GM12878 (cell line): ENCODE data around the gene ATP1A3. TPM values are rescaled to one million over a fixed set of nuclear protein-coding genes. Genes with fewer than 3 reads are reported as not detected.

ENCODE experiments used
- E2F4 ChIP-seq: IDR thresholded peaks from 2 replicates; pipeline ENCODE4 v1.6.1; 2012; ENCODE audit warnings: low read depth, low read length, improper control_type of control experiment
- ELK1 ChIP-seq: IDR thresholded peaks from 2 replicates; pipeline ENCODE4 v1.6.1; 2012; ENCODE audit warnings: low read depth, low read length, improper control_type of control experiment
- HDGF ChIP-seq: fragments of 450-650 bp; IDR thresholded peaks from 2 replicates; pipeline ENCODE4 v1.6.1; 2016; ENCODE audit warnings: antibody characterized with exemption
- LARP7 ChIP-seq: fragments of 450-650 bp; IDR thresholded peaks from 2 replicates; pipeline ENCODE4 v1.6.1; 2017; ENCODE audit warnings: mild to moderate bottlenecking
- MXI1 ChIP-seq: fragments of 150-350 bp; IDR thresholded peaks from 2 replicates; pipeline ENCODE4 v1.6.1; 2011; ENCODE audit warnings: low read depth, mild to moderate bottlenecking, inconsistent platforms, low read length, improper control_type of control experiment
- NFIC ChIP-seq: IDR thresholded peaks from 2 replicates; pipeline ENCODE4 v1.6.1; 2012; ENCODE audit warnings: low read depth, mild to moderate bottlenecking, inconsistent platforms, low read length, moderate library complexity
- POLR2A ChIP-seq: IDR thresholded peaks from 2 replicates; pipeline ENCODE4 v1.6.1; 2011; ENCODE audit warnings: low read depth, mild to moderate bottlenecking, low read length
- SMAD5 ChIP-seq: IDR thresholded peaks from 2 replicates; pipeline ENCODE4 v1.6.1; 2016; ENCODE audit warnings: antibody characterized with exemption, low read depth
- SMARCA5 ChIP-seq: fragments of 450-650 bp; IDR thresholded peaks from 2 replicates; pipeline ENCODE4 v1.6.1; 2017; ENCODE audit warnings: mild to moderate bottlenecking
- TARDBP ChIP-seq: IDR thresholded peaks from 2 replicates; pipeline ENCODE4 v1.6.1; 2016; ENCODE audit warnings: borderline replicate concordance
- TCF3 ChIP-seq: IDR thresholded peaks from 2 replicates; pipeline ENCODE4 v1.6.1; 2012; ENCODE audit warnings: low read depth, mild to moderate bottlenecking, low read length, borderline replicate concordance; ENCODE audit not compliant: insufficient read depth
- ZNF24 ChIP-seq: fragments of 450-650 bp; IDR thresholded peaks from 2 replicates; pipeline ENCODE4 v1.6.1; 2017; ENCODE audit warnings: antibody characterized with exemption, mild to moderate bottlenecking
- polyA plus RNA-seq, 11 experiments: library from polyadenylated mRNA; depleted of rRNA in 4 of 11; unstranded in 6 of 11; stranded (reverse) in 5 of 11; fragments of >200 nt; fragmentation: Nextera tagmentation in 4 of 11; fragmentation: Illumina TruSeq in 1 of 11; extraction: Ambion mirVana in 4 of 11; extraction: Trizol in 1 of 11; gene quantifications; 1 replicate in 1 of 11; 2 replicates in 10 of 11; pipeline versions ENCODE4 v1.2.1 to v1.2.3, GENCODE V29; 2011 to 2016; ENCODE audit warnings: inconsistent platforms in 2 of 11, missing spikeins in 2 of 11, low read depth in 1 of 11
- total RNA-seq, 4 experiments: library from RNA; depleted of rRNA in 3 of 4; stranded (reverse); fragments of >200 nt in 3 of 4; fragmentation: Illumina TruSeq in 1 of 4; extraction: Trizol in 1 of 4; gene quantifications; 2 replicates each; pipeline versions ENCODE4 v1.2.1 to v1.2.3, GENCODE V29; 2013 to 2021
- TF ChIP-seq, protein P1 (sequence below): IDR thresholded peaks from 2 replicates; pipeline ENCODE4 v1.6.1; 2011; ENCODE audit warnings: mild to moderate bottlenecking, low read depth, low read length, moderate library complexity; ENCODE audit not compliant: insufficient replicate concordance
- TF ChIP-seq, protein P2 (sequence below): IDR thresholded peaks from 2 replicates; pipeline ENCODE4 v1.6.1; 2012; ENCODE audit warnings: low read depth, low read length, improper control_type of control experiment
- TF ChIP-seq, protein P3 (sequence below): fragments of 450-650 bp; formaldehyde crosslinking; IDR thresholded peaks from 2 replicates; pipeline ENCODE4 v1.5.0; 2022; ENCODE audit warnings: mild to moderate bottlenecking, missing genetic modification characterization
- TF ChIP-seq, protein P4 (sequence below): fragments of 450-650 bp; IDR thresholded peaks from 2 replicates; pipeline ENCODE4 v1.6.1; 2017; ENCODE audit warnings: mild to moderate bottlenecking

ATP1A3 gene
- total and polyA plus RNA-seq, 10 of the 15 experiments (the other 5 are each of a cell fraction or from before 2014, with no cell fraction given), result 0.17 to 0.86 (median 0.32) TPM; not detected in 2

DNA sequence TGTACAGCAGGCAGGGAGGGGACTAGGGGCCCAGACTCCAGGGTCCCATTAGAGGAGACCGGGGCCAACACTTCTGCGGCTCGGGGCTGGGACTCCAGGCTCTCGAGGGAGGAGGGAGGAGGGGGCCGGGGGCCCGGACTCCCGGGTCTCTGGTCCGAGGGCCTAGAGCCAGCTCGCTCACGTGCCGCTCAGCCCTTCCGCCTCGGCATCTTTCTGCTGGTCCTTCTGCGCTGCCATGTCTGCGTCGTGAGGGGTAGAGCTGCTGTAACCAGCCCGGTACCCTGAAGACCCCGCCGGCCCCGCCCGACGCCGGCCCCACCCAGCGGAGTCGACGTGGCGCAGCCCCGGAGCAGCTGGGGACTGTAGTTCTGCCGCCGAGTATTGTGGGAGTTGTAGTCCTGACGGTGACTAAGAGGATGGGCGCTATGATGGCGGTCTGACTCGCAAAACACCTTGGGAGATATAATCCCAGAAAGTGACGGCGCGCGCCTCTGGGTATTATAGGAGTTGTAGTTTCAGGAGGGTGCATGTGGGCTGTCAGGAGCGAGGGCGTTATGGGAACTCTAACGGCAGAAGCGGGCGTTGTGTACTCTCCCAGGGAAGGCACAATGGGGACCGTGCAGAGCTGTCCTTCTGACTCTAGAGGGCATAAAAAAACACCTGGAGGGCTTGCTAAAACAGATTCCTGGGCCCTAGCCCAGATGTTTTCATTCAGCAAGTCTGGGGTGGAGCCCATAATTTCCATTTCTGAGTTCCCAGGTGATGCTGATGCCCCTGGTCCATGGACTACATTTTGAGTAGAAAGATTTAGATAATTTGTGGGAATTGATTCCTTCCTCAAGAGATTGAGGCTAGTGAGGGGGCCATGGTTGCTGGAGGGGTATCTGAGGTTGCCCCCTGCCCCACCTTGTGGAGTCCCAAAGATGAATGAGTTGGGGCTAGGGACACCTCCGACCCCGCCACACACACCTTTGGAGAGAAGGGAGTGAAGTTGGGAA is 34.7 kb downstream of the ATP1A3 start, which contains the start of gene RABAC1 (continued):
- TF ChIP-seq, protein P1, sequence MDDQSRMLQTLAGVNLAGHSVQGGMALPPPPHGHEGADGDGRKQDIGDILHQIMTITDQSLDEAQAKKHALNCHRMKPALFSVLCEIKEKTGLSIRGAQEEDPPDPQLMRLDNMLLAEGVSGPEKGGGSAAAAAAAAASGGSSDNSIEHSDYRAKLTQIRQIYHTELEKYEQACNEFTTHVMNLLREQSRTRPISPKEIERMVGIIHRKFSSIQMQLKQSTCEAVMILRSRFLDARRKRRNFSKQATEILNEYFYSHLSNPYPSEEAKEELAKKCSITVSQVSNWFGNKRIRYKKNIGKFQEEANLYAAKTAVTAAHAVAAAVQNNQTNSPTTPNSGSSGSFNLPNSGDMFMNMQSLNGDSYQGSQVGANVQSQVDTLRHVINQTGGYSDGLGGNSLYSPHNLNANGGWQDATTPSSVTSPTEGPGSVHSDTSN, result no peak
- TF ChIP-seq SMAD5 (no peak), POLR2A (peak; percentile 60; the same call in 1 of the 2 replicates), MXI1 (no peak), ZNF24 (no peak), NFIC (no peak), TARDBP (peak; percentile 97), HDGF (no peak), ELK1 (no peak), LARP7 (no peak), SMARCA5 (peak; percentile 35; the same call in 1 of the 2 replicates), E2F4 (no peak), TCF3 (no peak)
- TF ChIP-seq, protein P2, sequence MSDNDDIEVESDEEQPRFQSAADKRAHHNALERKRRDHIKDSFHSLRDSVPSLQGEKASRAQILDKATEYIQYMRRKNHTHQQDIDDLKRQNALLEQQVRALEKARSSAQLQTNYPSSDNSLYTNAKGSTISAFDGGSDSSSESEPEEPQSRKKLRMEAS, result no peak
- TF ChIP-seq, protein P3, sequence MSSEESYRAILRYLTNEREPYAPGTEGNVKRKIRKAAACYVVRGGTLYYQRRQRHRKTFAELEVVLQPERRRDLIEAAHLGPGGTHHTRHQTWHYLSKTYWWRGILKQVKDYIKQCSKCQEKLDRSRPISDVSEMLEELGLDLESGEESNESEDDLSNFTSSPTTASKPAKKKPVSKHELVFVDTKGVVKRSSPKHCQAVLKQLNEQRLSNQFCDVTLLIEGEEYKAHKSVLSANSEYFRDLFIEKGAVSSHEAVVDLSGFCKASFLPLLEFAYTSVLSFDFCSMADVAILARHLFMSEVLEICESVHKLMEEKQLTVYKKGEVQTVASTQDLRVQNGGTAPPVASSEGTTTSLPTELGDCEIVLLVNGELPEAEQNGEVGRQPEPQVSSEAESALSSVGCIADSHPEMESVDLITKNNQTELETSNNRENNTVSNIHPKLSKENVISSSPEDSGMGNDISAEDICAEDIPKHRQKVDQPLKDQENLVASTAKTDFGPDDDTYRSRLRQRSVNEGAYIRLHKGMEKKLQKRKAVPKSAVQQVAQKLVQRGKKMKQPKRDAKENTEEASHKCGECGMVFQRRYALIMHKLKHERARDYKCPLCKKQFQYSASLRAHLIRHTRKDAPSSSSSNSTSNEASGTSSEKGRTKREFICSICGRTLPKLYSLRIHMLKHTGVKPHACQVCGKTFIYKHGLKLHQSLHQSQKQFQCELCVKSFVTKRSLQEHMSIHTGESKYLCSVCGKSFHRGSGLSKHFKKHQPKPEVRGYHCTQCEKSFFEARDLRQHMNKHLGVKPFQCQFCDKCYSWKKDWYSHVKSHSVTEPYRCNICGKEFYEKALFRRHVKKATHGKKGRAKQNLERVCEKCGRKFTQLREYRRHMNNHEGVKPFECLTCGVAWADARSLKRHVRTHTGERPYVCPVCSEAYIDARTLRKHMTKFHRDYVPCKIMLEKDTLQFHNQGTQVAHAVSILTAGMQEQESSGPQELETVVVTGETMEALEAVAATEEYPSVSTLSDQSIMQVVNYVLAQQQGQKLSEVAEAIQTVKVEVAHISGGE (CRISPR knock-in tag), result no peak
- TF ChIP-seq, protein P4, sequence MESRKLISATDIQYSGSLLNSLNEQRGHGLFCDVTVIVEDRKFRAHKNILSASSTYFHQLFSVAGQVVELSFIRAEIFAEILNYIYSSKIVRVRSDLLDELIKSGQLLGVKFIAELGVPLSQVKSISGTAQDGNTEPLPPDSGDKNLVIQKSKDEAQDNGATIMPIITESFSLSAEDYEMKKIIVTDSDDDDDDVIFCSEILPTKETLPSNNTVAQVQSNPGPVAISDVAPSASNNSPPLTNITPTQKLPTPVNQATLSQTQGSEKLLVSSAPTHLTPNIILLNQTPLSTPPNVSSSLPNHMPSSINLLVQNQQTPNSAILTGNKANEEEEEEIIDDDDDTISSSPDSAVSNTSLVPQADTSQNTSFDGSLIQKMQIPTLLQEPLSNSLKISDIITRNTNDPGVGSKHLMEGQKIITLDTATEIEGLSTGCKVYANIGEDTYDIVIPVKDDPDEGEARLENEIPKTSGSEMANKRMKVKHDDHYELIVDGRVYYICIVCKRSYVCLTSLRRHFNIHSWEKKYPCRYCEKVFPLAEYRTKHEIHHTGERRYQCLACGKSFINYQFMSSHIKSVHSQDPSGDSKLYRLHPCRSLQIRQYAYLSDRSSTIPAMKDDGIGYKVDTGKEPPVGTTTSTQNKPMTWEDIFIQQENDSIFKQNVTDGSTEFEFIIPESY, result no peak
